ENCODE results near the gene VAMP8.
"Not testable (repeated sequence)": the region's sequence is repeated elsewhere in the genome, so short reads cannot be mapped to it uniquely, and the experiment has no call there.

VAMP8 gene

GRCh38 chr2:85600951-85601770 is 23.8 kb downstream of the VAMP8 start:
- no peak for DNase-seq

GRCh38 chr2:85601771-85602475 is 24.5 kb downstream of the VAMP8 start:
- no peak for DNase-seq

- DNase-seq: peak; percentile 97
These were observed 25.3 kb downstream of the VAMP8 start, which contains the start of gene TMEM150A for GRCh38 chr2:85602476-85603234. TSS of gene TMEM150A (minus strand) at chr2:85602698. CDS start at chr2:85601948, 750 bp downstream.

DNA sequence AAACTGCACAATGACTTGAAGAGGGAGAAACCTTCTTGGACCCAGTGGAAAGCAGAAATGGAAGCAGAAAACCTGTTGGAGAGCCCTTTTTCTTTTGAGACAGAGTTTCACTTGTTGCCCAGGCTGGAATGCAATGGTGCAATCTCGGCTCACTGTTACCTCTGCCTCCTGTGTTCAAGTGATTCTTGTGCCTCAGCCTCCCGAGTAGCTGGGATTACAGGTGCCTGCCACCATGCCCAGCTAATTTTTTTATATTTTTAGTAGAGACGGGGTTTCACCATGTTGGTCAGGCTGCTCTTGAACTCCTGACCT is 26.7 kb downstream of the VAMP8 start:
- not testable (repeated sequence) for DNase-seq

DNA sequence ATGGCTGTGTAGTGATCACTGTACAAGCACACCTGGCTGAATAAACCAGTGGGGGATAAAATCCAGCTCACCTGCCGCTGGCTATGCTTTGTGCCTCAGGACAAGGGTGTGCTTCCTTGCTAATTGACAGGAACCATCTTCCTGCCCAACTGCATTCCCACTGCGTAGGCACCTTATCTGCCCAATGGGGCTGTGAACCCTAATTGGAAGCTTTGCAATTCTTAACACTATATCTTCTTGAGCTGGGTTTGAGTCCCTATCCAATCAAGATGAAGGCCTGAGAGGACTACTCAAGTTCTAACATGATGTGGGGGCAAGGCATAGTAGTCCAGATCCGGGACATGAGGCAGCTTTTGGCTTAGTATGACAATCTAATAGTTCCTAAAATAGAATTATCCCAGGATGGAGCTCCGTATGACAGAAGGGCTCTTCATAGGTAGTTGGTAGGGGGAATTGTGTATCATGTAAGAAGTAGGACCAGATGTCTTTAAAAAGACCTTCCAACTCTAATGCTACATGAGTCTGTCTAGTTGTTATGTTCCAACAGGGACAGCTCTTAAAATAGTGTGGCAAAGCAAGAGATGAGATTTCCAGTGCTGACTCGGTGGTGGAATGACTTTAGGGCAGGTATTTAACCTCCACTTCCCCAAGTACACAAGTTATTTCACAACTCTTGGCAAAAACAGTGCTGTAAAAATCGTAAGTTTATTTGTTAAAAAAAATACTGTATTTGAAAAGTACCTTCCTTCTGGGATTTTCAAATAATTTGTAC is 27.4 kb downstream of the VAMP8 start:
- no peak for DNase-seq

GRCh38 chr2:85605406-85606115 is 28.2 kb downstream of the VAMP8 start:
- no peak for DNase-seq

- DNase-seq: no peak
These were observed 28.7 kb downstream of the VAMP8 start for GRCh38 chr2:85606116-85606455.

GRCh38 chr2:85607268-85608215 is 30.2 kb downstream of the VAMP8 start:
- no peak for DNase-seq

- no peak for DNase-seq
These were observed 33.9 kb downstream of the VAMP8 start for GRCh38 chr2:85611217-85611704.

DNA sequence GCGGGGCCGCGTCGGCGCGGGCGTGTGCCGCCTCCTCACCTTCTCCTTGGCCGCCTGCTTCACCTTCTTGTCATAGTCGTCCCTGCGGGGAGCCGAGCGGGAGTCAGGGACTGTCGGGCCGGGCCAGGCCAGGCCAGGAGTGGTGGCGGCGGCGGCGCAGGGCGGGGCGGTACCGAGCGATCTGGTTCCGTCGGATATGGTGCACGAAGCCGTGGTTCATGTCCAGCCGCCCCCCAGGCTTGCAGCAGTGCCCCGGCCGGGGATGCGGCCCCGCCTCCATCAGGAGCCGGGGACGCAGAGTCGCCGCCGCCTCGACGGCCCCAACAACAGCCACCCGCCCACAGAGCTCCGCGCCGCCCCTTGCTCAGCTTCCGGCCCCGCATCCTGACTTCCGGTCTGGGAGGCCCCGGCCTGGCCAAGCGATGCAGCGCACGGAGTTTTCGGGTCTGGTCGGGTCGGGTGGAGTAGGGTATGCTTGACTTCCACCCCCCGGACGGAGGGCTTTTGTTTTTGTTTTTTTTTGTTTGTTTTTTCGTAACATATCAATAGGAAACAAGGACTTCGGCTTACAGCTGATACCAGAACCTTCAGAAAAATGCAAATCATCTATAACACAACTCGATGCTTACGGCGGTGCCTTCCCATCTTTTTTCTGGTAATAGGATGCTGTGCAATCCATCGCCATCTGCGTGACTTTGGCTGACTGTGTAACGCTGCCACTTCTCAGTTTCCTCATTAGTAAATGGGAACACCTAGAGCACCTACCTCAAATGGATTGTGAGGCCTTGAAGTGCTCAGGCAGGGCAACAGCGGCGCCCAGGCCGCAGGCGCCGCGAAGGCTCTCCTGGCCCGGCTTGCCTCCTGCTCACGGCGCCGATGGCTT is 34.6 kb downstream of the VAMP8 start, which contains the start of gene C2orf68:
Gene C2orf68, minus strand, starts transcription at position 362 of the 883 bp plus-strand sequence. Its CDS starts 82 bp downstream, at position 280.
- peak; percentile 93 for DNase-seq

DNA sequence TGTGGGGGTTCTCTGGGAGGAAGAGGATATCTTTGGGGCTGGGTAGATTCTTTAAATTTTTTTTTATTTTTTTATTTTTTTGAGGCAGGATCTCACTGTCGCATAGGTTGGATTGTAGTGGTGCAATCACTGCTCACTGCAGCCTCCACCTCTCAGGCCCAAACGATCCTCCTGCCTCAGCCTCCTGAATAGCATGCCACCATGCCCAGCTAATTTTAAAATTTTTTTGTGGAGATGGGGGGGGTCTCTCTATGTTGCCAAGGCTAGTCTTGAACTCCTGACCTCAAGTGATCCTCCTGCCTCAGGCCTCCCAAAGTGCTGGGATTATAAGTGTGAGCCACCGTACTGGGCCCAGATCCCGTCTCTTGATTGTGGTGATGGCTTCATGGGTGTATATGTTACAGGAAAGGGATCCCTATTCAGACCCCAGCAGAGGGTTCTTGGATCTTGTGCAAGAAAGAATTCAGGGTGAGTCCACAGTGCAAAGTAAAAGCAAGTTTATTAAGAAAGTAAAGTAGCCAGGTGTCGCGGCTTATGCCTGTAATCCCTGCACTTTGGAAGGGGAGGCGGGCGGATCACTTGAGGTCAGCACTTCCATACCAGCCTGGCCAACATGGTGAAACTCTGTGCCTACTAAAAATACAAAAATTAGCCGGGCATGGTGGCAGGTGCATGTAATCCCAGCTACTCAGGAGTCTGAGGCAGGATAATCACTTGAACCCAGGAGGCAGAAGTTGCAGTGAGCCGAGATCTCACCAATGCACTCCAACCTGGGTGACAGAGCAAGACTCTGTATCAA is 36.5 kb downstream of the VAMP8 start:
- no peak for DNase-seq

DNA sequence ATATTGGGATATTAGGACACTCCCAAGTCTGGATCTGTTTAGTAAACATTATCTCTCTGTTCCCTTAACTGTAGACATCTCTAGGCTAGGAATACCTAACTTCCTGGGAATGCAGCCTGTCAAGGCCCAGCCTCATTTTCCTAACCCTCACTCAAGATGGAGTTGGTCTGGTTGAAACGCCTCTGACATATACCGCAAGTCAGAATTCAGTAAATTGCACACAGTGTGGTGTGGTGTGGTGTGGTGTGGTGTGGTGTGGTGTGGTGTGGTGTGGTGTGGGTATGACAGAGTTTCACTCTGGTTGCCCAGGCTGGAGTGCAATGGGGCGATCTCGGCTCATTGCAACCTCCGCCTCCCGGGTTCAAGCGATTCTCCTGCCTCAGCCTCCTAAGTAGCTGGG is 37.4 kb downstream of the VAMP8 start:
- DNase-seq: not testable (repeated sequence)

DNA sequence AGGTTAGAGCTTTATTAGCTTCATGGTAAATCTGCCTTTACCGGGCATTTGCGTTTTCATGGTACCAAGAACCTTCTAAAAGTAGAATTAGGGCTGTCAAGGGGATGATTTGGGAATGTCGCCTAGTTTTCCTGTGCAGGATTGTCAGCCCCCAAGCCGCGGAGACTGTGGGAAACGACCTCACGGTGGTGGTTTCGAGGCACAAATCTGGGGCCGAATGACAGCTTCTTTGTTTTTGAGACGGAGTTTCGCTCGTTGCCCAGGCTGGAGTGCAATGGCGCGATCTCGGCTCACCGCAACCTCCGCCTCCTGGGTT is 38.0 kb downstream of the VAMP8 start:
- no peak for DNase-seq

- DNase-seq: not testable (repeated sequence)
These were observed 40.3 kb downstream of the VAMP8 start for GRCh38 chr2:85617723-85618122.

GRCh38 chr2:85619617-85620016 is 42.2 kb downstream of the VAMP8 start:
- DNase-seq: no peak

DNA sequence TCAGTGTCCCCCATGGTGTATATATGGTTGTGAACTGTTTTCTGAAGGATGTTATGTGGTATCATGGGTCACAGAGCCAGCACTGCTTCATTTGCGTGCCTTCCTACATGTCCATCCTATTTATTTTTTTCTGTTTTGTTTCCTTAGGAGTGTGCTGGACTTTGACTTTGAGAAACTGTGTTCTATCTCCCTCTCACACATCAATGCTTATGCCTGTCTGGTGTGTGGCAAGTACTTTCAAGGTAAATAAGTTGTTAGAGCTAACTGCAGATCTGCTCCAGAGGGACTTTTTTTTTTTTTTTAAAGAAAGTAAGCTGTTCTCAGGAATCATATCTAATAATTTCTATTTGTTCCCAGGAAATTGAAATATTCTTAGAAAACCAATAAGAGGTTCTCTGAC is 44.0 kb downstream of the VAMP8 start:
- DNase-seq: no peak

- no peak for DNase-seq
These were observed 46.6 kb downstream of the VAMP8 start for GRCh38 chr2:85623991-85624390.

- DNase-seq: no peak
These were observed 51.3 kb downstream of the VAMP8 start for GRCh38 chr2:85628658-85629057.

- DNase-seq: no peak
These were observed 53.9 kb downstream of the VAMP8 start for GRCh38 chr2:85631316-85631715.

Data from activated CD8-positive, alpha-beta memory T cell treated with anti-CD3 and anti-CD28 coated beads for 24 hours (primary cell).